ENCODE measurements around the gene MCRIP1.

Gene MCRIP1

GRCh38 chr17:81860756-81861568 lies 27.9 kb upstream of the MCRIP1 start:
- peak; percentile 100 for DNase-seq

- DNase-seq = no peak
These were observed 27.0 kb upstream of the MCRIP1 start, which contains the start of gene P4HB for GRCh38 chr17:81859906-81860755. P4HB (minus strand) TSS chr17:81860535; CDS start chr17:81860471, 64 bp downstream.

GRCh38 chr17:81858967-81859905 lies 26.1 kb upstream of the MCRIP1 start:
- no peak for DNase-seq

GRCh38 chr17:81858170-81858966 lies 25.3 kb upstream of the MCRIP1 start:
- DNase-seq = no peak

- DNase-seq = no peak
These were observed 22.1 kb upstream of the MCRIP1 start for GRCh38 chr17:81854974-81855774.

GRCh38 chr17:81852237-81852636 lies 19.1 kb upstream of the MCRIP1 start:
- no peak for DNase-seq

GRCh38 chr17:81851423-81851822 lies 18.3 kb upstream of the MCRIP1 start:
- no peak for DNase-seq

- no peak for DNase-seq
These were observed 16.4 kb upstream of the MCRIP1 start for GRCh38 chr17:81849457-81849856.

GRCh38 chr17:81846743-81847689 lies 13.9 kb upstream of the MCRIP1 start:
- no peak for DNase-seq

- DNase-seq = no peak
These were observed 13.0 kb upstream of the MCRIP1 start for GRCh38 chr17:81845881-81846742.

- no peak for DNase-seq
These were observed 12.3 kb upstream of the MCRIP1 start for GRCh38 chr17:81845361-81845760.

- DNase-seq = no peak
These were observed 11.8 kb upstream of the MCRIP1 start for GRCh38 chr17:81844887-81845286.

GRCh38 chr17:81844327-81844851 lies 11.3 kb upstream of the MCRIP1 start:
- DNase-seq = no peak

GRCh38 chr17:81843713-81844326 lies 10.7 kb upstream of the MCRIP1 start:
- no peak for DNase-seq

- DNase-seq = no peak
These were observed 9.8 kb upstream of the MCRIP1 start for GRCh38 chr17:81842725-81843504.

GRCh38 chr17:81842378-81842724 lies 9.3 kb upstream of the MCRIP1 start:
- no peak for DNase-seq

GRCh38 chr17:81841866-81842265 lies 8.8 kb upstream of the MCRIP1 start:
- no peak for DNase-seq

Data from NCI-H226 (cell line).